Right kidney (tissue), 1 donor: Measurements from ENCODE around the gene RPA3.
"Not testable (repeated sequence)": the region's sequence is repeated elsewhere in the genome, so short reads cannot be mapped to it uniquely, and the experiment has no call there.

Experiments used
- DNase-seq: peaks from one replicate; pipeline ENCODE4 v3.0.0-alpha.2; 2016

RPA3 gene

DNA sequence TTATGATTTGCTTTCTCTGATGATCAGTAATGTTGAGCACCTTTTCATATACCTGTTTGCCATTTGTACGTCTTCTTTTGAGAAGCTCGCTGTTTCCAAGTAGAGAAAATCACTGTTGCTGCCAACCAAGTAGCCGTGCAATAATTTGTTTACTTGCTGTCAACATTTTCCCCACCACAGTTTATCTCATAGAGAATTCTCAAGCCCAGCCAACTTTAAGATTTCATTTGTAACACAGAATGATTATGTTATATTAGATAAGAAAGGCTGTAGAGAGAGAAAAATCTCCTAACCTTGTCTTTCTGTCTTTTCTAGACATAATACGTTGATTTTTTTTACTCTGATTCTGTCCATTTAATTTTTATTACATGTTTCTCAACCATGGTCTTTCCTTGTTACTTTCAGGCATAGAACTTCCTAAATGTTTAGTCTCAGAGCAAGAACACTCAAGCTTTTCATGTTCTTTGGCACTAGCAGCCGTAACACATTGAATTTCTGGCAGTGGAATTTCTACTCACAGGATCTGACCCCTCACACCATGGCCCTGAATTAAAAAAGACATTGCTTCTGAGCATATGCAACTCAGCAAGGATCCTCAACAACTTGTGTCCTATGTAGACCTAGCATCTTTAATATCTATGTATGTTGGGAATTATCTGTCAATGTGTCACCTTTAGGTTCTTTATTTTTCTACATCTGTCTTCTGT is 23.1 kb downstream of the RPA3 start:
- DNase-seq: no peak

- no peak for DNase-seq
Measured at GRCh38 chr7:7694542-7694941, 23.9 kb downstream of the RPA3 start.

DNA sequence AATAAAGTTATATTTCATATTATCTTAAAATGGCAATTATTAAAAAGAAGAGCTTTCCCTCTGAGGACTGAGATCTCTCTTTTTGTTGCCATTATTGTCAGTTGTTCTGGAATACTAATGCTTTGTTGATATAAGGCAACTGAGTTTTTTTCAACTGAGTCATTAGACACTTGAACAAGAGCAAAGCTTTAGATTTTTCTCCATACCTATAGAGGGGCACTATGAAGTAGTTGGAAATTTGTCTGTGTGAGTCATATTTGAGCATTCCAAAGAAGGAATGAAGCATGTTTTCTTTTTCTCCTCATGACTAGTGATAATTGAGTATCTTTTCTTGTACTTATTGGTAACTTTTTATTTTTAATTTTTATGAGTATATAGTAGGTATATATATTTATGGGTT is 24.5 kb downstream of the RPA3 start:
- no peak for DNase-seq

DNA sequence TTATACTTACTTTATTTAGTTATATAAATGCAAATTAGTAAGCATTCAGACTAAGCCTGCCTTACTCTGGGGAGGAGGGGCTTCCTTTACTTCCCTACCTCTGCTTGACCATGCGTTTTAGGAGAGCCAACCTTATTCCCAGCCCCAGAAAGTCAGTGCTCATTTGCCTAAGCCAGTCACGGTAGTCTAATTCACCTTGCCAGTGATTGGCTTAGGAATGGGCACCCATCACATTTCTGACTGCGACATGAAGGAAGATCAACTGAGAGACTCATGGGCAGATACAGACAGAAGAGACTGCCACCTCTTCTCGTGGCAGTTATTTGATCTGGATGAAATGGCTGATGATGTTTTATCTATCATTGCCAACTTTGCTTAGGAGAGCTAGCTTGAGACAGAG is 29.5 kb downstream of the RPA3 start:
- no peak for DNase-seq

GRCh38 chr7:7688310-7688709 is 30.1 kb downstream of the RPA3 start:
- DNase-seq: no peak

- DNase-seq: no peak
Measured at GRCh38 chr7:7687800-7688199, 30.6 kb downstream of the RPA3 start.

- DNase-seq: no peak
Measured at GRCh38 chr7:7686811-7687508, 31.4 kb downstream of the RPA3 start.

DNA sequence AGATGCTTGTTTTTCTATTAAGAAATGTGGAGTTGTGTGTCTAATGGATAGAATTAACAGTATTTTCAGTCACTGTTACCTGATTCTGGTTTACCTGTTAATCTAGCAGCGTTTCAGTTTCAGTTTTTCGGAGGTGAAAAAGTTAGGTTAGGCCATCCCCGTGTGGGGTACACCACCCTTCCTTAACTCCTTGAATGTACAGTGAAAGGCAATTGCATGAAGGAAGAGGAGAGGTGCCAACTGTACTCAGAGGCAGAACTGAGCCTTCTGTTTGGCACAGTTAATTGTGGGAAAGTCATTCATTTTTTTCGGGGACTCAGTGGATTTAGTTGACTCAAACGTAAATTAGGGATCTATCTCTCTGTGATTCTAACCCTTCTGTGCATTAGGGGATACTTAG is 35.5 kb downstream of the RPA3 start:
- DNase-seq: no peak

- no peak for DNase-seq
Measured at GRCh38 chr7:7681936-7682329, 36.5 kb downstream of the RPA3 start.

- peak; percentile 27 for DNase-seq
Measured at GRCh38 chr7:7681191-7681935, 37.0 kb downstream of the RPA3 start.

DNA sequence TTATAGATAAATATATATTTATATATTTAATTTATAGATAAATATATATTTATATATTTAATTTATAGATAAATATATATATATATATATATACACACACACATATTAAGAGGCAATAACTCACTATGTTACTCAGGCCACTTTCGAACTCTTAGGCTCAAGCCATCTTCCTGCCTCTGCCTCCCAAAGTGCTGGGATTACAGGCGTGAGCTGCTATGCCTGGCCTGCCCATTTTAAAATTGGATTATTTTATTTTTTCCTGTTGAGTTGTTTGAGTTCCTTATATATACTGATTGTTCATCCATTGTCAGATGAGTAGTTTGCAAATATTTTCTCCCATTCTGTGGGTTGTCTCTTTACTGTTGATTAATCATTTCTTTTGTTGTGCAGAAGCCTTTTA is 38.8 kb downstream of the RPA3 start:
- DNase-seq: peak; percentile 33

DNA sequence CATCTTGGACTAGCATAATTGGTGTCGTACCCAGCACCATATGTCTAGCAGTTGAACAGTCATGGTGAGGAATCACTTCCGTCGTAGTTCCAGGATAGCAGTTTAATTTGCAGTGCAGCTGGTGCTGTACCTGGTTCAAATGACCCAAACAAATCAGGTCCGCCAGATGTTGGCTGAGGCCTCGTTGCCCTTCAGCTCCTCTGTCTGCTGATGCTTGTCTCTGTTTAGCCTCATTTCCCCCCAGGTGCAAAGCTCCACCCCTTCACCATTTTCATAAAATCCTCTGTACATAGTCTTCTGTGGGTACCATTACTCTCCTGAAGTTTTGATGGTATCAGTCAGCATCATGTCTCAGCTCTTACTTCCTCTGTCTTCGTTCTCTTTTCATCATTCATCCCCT is 42.7 kb downstream of the RPA3 start:
- DNase-seq: no peak

GRCh38 chr7:7673240-7673550 is 45.2 kb downstream of the RPA3 start:
- no peak for DNase-seq

DNA sequence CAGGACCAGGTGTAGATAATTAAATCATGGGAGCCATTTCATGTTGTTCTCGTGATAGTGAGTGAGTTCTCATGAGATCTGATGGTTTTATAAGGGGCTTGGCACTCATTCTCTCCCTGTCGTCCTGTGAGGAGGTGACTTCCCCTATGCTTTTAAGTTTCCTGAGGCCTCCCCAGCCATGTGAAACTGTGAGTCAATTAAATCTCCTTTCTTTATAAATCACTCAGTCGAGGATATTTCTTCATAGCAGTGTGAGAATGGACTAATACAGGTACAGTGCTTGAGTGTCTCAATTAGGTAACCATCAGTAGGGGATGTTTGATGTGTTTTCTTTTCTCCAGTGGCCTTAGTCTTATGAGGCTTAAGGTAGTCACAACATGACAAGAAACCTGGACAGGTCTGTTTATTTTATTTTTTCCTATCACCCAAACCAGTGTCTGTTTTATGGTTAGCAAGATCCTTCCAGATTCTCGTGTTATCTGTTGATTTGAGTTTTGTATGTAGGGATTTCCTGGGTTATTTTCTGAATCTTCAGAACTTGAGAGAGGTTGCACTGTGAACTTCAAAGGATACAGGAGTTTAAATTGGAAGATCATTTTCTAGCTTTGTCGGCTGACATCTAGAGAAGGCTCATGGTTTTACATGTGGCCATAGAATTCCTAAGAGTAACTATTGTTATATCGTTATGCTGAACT is 45.7 kb downstream of the RPA3 start:
- DNase-seq: no peak

DNA sequence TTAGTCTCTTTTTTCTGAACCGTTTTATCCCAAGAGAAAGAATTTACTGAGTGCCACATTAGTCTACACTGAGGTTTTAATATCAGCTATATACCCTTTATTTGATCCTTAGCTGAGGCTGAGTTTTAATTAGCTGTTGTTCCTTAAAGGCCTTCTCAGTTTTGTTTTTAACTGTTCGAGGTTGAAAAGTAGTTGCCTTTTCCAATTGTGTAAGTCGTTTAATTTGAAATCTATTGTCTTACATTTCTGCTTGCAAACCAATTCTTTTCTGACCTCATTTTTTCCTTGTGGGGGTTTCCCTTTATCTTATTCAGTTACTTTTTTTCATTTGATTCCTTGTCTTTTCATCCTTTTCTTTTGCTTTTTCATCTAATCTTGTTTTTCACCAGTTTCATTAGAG is 47.0 kb downstream of the RPA3 start:
- DNase-seq: no peak

- DNase-seq: no peak
Measured at GRCh38 chr7:7670490-7670889, 47.9 kb downstream of the RPA3 start.

DNA sequence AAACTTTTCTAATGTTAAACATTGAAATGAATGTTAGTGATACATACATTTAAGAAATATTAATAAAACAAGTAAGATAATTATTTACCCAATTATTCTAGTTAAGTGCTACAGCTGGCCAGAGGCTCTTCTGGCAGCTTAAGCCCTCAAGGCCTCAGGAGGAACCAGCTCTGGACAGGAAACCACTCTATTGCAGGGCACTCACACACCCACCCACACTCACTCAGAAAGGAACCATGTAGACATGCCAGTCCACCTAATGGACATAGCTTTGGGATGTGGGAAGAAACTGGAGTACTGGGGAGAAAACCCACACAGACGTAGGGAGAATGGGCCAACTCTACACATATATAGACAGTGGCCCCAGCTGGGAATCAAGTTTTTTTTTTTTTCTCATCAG is 49.7 kb downstream of the RPA3 start:
- no peak for DNase-seq

DNA sequence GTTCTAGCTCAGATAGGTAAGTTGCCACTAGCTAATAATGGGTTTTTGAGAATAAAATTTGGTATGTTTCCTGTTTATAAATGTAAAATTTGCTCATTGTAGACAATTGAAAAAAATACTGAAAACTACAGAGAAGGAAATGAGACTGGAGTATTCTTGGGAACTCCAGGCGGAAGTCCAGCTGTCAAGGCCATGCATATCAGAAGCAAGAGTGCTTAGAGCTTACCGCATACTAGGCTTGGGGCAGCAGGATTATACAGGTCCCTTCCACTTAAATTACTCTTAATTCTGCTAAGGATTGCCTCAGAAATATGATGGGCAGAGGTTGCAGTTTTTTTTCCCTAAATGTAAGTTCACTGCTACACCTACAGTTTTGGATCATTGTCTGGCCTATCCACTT is 51.2 kb downstream of the RPA3 start:
- no peak for DNase-seq

DNA sequence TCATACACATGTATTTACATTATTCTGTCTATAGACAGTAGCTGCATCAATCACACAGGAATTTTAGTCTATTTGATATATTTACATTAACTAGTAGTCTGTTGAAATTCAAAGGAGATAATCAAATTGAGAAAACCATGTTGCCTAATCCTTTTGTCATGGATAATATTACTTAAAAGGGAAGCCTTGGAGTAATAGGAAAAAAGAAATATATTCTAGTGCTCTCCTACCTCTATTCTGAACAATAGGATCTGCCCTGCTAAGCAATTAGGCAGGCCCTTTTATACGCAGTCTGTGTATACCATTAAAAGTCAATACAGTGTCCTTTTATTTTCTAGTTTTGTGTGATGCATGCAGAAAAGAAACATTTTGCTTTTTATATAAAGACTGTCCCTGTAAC is 53.4 kb downstream of the RPA3 start:
- DNase-seq: no peak

GRCh38 chr7:7664291-7664690 is 54.1 kb downstream of the RPA3 start:
- DNase-seq: no peak

- DNase-seq: no peak
Measured at GRCh38 chr7:7662527-7662926, 55.9 kb downstream of the RPA3 start.

GRCh38 chr7:7656459-7656858 is 61.9 kb downstream of the RPA3 start:
- DNase-seq: not testable (repeated sequence)
